Psoas muscle (tissue), 8 donors: ENCODE data around the gene SAMD4A. TPM values are rescaled to one million over a fixed set of nuclear protein-coding genes. Genes with fewer than 3 reads are reported as not detected.

Experiments
- ATAC-seq, 4 donors: fragments of 200-7000 bp; cut with Tn5 transposase; one replicate each; pipeline ENCODE4 v1.9.1; 2020; ENCODE audit warnings: moderate library complexity in 3 of 4, mild to moderate bottlenecking in 2 of 4
- DNase-seq, 2 donors: peaks; one replicate each; pipeline ENCODE4 v3.0.0-alpha.2; 2020
- H3K27ac ChIP-seq: fragments of 200-600 bp; one replicate; pipeline ENCODE4 v1.8.0; 2022
- H3K27me3 ChIP-seq, 3 donors: fragments of 200-600 bp in 1 of 3; one replicate each; pipeline versions ENCODE4 v1.6.1 to v1.8.0; 2013 to 2022; ENCODE audit warnings: low read length in 2 of 3, mild to moderate bottlenecking in 2 of 3, moderate library complexity in 1 of 3; ENCODE audit not compliant: insufficient read depth in 3 of 3
- H3K36me3 ChIP-seq, 2 donors: fragments of 200-600 bp in 1 of 2; one replicate each; pipeline versions ENCODE4 v1.6.1 to v1.8.0; 2013 to 2022; ENCODE audit warnings: low read depth in 1 of 2, mild to moderate bottlenecking in 1 of 2, moderate library complexity in 1 of 2; ENCODE audit not compliant: insufficient read depth in 1 of 2
- H3K4me1 ChIP-seq: fragments of 200-600 bp; one replicate; pipeline ENCODE4 v1.8.0; 2022
- H3K4me3 ChIP-seq: fragments of 200-600 bp; one replicate; pipeline ENCODE4 v1.8.0; 2022; ENCODE audit warnings: mild to moderate bottlenecking
- H3K9me3 ChIP-seq: fragments of 200-600 bp; one replicate; pipeline ENCODE4 v1.8.0; 2022
- CTCF ChIP-seq: fragments of 200-600 bp; IDR thresholded peaks from one replicate; pipeline ENCODE4 v1.8.0; 2022; ENCODE audit warnings: antibody characterized with exemption
- WGBS, 3 donors: extraction: QIAGEN DNeasy Blood & Tissue Kit; methylation state at CpG; one replicate each; pipeline versions ENCODE4 v1.1.6 to v1.1.7; 2013; 5-methylcytosine and 5-hydroxymethylcytosine counted together
- intact Hi-C, 2 donors: fragments of 100-400 bp; cut with DNase I; formaldehyde crosslinking; loops; one replicate each; pipeline versions ENCODE4 v1.11.0 to v1.14.2; 2022
- polyA plus RNA-seq, 3 donors: library from polyadenylated mRNA; stranded (reverse); fragments of 200-250 nt; gene quantifications; one replicate each; pipeline ENCODE4 v1.2.3, GENCODE V29; 2013
- total RNA-seq, 4 donors: library from RNA; stranded (reverse); fragmentation: NEBNext Ultra II Directional in 2 of 4; extraction: Animal tissue kit (Norgen Biotek cat#: 25700) in 2 of 4; gene quantifications; one replicate each; pipeline versions ENCODE4 v1.2.1 to v1.2.4, GENCODE V29; 2021 to 2023
- donor health status: healthy with polysubstance abuse.
- donor health status: DM: no; HTN: no; CAD: no; lungs with moderate emphysema.
- donor health status: Bipolar disorder and iron deficiency.
- donor health status: healthy.
- donor health status: DM: yes; HTN: yes; CAD: no.
- donor health status: DM: no; HTN: no; CAD: no.
- donor health status: DM: no; HTN: no; CAD: no.
- donor health status: DM: yes; HTN: yes; CAD: no.

The SAMD4A gene
- total and polyA plus RNA-seq, 7 donors = 9.6 to 139 (median 67.9) TPM

- Histone ChIP-seq H3K4me3 (no peak overlapping the region), H3K27me3 (no peaks in the 10 kb centered on the region), H3K36me3 (no peaks in the 10 kb centered on the region), H3K4me1 (peaks cover 67% of the 10 kb centered on the region), H3K9me3 (no peaks in the 10 kb centered on the region), H3K27ac (peak overlapping the region; percentile 88)
- ATAC-seq = no peak
- no peak for DNase-seq
- intact Hi-C loops = loop anchor here in 1 of 2 donors (2.0 to 5.0 kb wide), 2 partner anchors 81 to 124 kb away; partner anchors contain the start of gene SAMD4A
- no peak for TF ChIP-seq CTCF
- WGBS, 3 donors = 90 to 100% (median 90%) methylated on average over 2 of the region's 2 CpGs
Observed at GRCh38 chr14:54690887-54691286, 124.0 kb downstream of the SAMD4A start.

GRCh38 chr14:54691525-54692283 lies 124.8 kb downstream of the SAMD4A start:
- Histone ChIP-seq H3K4me3 (no peak overlapping the region), H3K9me3 (no peaks in the 10 kb centered on the region), H3K27me3 (no peaks in the 10 kb centered on the region), H3K36me3 (no peaks in the 10 kb centered on the region), H3K4me1 (peaks cover 65% of the 10 kb centered on the region), H3K27ac (peak overlapping the region; percentile 88)
- WGBS, 3 donors = 31 to 33% (median 32%) methylated on average over 4 to 5 of the region's 5 CpGs
- peak; percentile 86 for TF ChIP-seq CTCF
- ATAC-seq = peak; percentile 72 to 81 (median 77)
- intact Hi-C loops = loop anchor here in 1 of 2 donors (2.0 to 5.0 kb wide), 2 partner anchors 81 to 125 kb away; partner anchors contain the start of gene SAMD4A
- DNase-seq = peak; percentile 77 to 90

- 68 to 80% (median 74%) methylated on average over 6 of the region's 6 CpGs for WGBS, 3 donors
- Histone ChIP-seq H3K4me3 (no peak overlapping the region), H3K4me1 (peaks cover 60% of the 10 kb centered on the region), H3K27ac (peak overlapping the region; percentile 88), H3K9me3 (no peaks in the 10 kb centered on the region), H3K27me3 (no peaks in the 10 kb centered on the region), H3K36me3 (no peaks in the 10 kb centered on the region)
- ATAC-seq = no peak
- DNase-seq = no peak
- no peak for TF ChIP-seq CTCF
- intact Hi-C loops = loop anchor here in 1 of 2 donors (5.0 kb wide), 1 partner anchor 80 kb away; no protein-coding TSS in a partner anchor
Observed at GRCh38 chr14:54692284-54692772, 125.4 kb downstream of the SAMD4A start.

GRCh38 chr14:54693761-54694160 lies 126.8 kb downstream of the SAMD4A start:
- 80 to 93% (median 81%) methylated on average over 4 of the region's 4 CpGs for WGBS, 3 donors
- no peak overlapping the region for H3K4me3 ChIP-seq
- no peaks in the 10 kb centered on the region for H3K36me3 ChIP-seq
- no peak for ATAC-seq
- no peak for DNase-seq
- H3K4me1 ChIP-seq = peaks cover 62% of the 10 kb centered on the region
- no peak for TF ChIP-seq CTCF
- H3K27ac ChIP-seq = peak overlapping the region; percentile 88
- intact Hi-C loops = loop anchor here in 1 of 2 donors (5.0 kb wide), 1 partner anchor 79 kb away; no protein-coding TSS in a partner anchor
- no peaks in the 10 kb centered on the region for H3K9me3 ChIP-seq
- H3K27me3 ChIP-seq = no peaks in the 10 kb centered on the region
